Urinary bladder (tissue), 4 donors: ENCODE data around the gene TESK2. TPM values are rescaled to one million over a fixed set of nuclear protein-coding genes. Genes with fewer than 3 reads are reported as not detected.
"Not testable (repeated sequence)": the region's sequence is repeated elsewhere in the genome, so short reads cannot be mapped to it uniquely, and the experiment has no call there.

Source experiments
- DNase-seq: peaks from one replicate; pipeline ENCODE4 v3.0.0-alpha.2; 2015; ENCODE audit errors: extremely low spot score
- H3K27ac ChIP-seq: one replicate; pipeline ENCODE4 v1.5.1; 2013; ENCODE audit warnings: low read depth, mild to moderate bottlenecking, moderate library complexity
- H3K36me3 ChIP-seq: one replicate; pipeline ENCODE4 v1.6.1; 2013; ENCODE audit warnings: mild to moderate bottlenecking, moderate library complexity; ENCODE audit not compliant: insufficient read depth
- H3K4me1 ChIP-seq: one replicate; pipeline ENCODE4 v1.6.1; 2013; ENCODE audit warnings: mild to moderate bottlenecking, moderate library complexity; ENCODE audit not compliant: insufficient read depth
- H3K4me3 ChIP-seq: one replicate; pipeline ENCODE4 v1.5.1; 2013; ENCODE audit warnings: low read depth, low read length
- WGBS: extraction: QIAGEN DNeasy Blood & Tissue Kit; methylation state at CpG from one replicate; pipeline ENCODE4 v1.1.7; 2013; 5-methylcytosine and 5-hydroxymethylcytosine counted together
- polyA plus RNA-seq: library from polyadenylated mRNA; stranded (reverse); fragments of 200-250 nt; gene quantifications from one replicate; pipeline ENCODE4 v1.2.3, GENCODE V29; 2013
- total RNA-seq: library from RNA; depleted of rRNA; stranded (reverse); fragments of >200 nt; gene quantifications from one replicate; pipeline ENCODE4 v1.2.3, GENCODE V29; 2014
- donor health status: healthy with polysubstance abuse.
- donor health status: healthy.

TESK2 gene
- total and polyA plus RNA-seq, 2 donors, result 3.2 to 5.7 TPM

DNA sequence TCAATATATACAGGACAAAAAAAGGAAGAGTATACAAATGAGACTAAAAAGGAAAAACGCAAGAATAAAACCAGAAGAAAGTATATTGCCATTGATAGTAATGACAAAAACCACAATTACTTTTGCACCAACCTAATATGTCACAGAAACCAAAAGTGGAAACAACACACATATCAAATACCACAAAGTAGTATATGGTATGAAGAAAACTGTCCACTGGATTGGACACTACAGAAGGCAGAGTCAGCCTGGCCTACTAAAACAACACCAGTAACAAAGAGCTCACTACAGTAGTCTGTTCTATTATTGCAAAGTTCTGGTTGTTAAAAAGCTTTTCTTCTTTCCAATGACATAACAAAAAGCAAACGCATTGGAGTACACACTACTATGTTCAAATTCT is 17.7 kb downstream of the TESK2 start:
- DNase-seq, result no peak

DNA sequence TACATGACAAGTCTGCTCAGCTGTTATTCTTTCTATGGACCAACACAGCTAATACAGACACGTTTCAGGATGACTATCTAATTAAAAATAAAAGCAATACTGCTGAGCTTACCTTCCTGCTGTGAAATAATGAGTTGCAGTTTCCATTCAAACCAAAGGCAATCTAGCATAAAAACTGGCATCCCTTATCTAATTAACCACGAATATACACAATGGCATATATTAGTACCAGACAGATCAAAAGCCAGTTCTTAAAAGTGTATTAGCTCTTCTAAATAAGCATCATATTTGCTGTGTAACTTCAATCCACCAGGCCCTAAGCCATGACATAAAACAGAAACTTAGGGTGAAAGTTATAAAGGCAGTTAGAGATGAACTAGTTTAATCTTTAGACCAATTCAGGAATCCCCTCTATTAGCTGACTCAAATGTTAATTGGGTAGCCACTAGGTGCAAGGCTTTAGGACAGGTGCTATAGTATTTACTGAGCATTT is 20.6 kb downstream of the TESK2 start:
- no peaks in the 10 kb centered on the region for H3K36me3 ChIP-seq
- H3K27ac ChIP-seq, result no peak overlapping the region
- no peak for DNase-seq
- WGBS, result 62% methylated on average over 2 of the region's 2 CpGs
- no peak overlapping the region for H3K4me3 ChIP-seq
- no peaks in the 10 kb centered on the region for H3K4me1 ChIP-seq

More for the DNA sequence above, 17.7 kb downstream of the TESK2 start:
- Histone ChIP-seq H3K36me3 (no peaks in the 10 kb centered on the region), H3K27ac (no peak overlapping the region), H3K4me1 (no peaks in the 10 kb centered on the region), H3K4me3 (no peak overlapping the region)
- WGBS, result 88% methylated on average over 2 of the region's 2 CpGs

DNA sequence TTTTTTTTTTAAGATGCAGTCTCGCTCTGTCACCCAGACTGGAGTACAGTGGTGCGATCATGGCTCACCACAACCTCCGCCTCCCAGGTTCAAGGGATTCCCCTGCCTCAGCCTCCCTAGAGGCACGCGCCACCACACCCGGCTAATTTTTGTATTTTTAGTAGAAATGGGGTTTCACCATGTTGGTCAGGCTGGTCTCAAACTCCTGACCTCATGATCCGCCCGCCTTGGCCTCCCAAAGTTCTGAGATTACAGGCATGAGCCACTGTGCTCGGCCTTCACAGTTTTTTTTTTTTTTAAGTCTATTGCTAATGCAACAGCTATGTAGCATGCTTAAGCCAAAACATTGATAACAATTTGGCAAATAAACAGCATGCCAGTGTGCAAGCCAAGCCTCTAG is 23.6 kb downstream of the TESK2 start:
- H3K4me1 ChIP-seq, H3K36me3 ChIP-seq, H3K4me3 ChIP-seq, DNase-seq, H3K27ac ChIP-seq: not testable (repeated sequence)
- 92% methylated on average over 9 of the region's 9 CpGs for WGBS

DNA sequence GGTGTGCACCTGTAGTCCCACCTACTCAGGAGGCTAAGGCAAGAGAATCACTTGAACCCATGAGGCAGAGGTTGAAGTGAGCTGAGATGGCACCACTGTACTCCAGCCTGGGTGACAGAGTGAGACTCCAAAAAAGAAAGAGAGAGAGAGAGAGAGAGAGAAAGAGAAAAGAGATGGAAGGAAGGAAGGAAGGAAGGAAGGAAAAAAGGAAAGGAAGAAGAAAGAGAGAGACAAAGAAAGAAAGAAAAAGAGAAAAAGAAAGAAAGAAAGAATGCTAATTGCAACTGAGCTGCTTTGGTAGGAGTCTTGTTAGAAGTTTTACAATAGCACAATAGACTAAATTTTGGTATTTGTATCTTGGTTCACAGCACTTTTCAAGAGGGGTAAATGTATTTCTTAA is 25.7 kb downstream of the TESK2 start:
- H3K4me3 ChIP-seq, result no peak overlapping the region
- H3K4me1 ChIP-seq, result no peaks in the 10 kb centered on the region
- H3K36me3 ChIP-seq, result no peaks in the 10 kb centered on the region
- DNase-seq, result no peak
- H3K27ac ChIP-seq, result no peak overlapping the region

DNA sequence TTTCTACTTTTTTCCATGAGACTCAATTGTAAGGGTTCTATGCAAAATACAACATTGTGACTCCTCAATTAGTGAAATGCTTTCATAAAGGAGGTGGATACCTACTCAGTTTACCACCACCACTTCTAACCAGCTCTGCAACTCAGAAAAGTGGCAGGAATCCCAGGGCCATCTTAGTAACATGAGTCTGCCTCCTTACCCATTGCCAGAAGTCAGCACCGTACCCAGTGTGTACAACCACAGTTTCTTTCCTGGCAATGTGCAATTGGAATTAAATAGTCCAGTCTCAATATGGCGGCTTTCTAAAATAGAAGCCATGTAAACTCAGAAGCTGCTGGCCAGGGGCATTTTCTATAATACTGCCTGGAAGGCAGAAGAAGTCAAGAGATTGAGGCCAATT is 32.1 kb downstream of the TESK2 start:
- H3K4me1 ChIP-seq, result no peaks in the 10 kb centered on the region
- no peak for DNase-seq
- 94% methylated on average over 2 of the region's 2 CpGs for WGBS
- no peak overlapping the region for H3K4me3 ChIP-seq
- H3K27ac ChIP-seq, result no peak overlapping the region
- no peaks in the 10 kb centered on the region for H3K36me3 ChIP-seq

DNA sequence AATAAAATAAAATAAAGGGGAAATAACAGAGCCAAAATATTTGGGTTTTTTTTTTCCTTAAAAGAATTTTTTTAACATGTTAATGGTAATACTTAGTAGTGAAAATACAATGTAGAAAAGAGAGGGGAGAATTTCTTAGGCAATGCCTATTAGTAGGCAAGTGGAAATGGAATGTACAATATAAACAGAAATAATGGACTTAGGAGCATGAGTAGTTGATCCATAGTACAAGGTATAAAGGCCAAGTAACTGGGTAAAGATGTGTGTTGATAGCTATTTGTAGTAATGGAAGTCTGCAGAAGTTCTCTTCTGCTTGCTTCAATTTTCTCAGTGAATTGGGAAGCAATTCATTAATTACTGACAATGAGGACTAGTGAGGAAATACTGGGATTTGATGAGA is 34.4 kb downstream of the TESK2 start:
- Histone ChIP-seq H3K4me1 (no peaks in the 10 kb centered on the region), H3K36me3 (no peaks in the 10 kb centered on the region), H3K27ac (no peak overlapping the region), H3K4me3 (no peak overlapping the region)
- DNase-seq, result no peak

DNA sequence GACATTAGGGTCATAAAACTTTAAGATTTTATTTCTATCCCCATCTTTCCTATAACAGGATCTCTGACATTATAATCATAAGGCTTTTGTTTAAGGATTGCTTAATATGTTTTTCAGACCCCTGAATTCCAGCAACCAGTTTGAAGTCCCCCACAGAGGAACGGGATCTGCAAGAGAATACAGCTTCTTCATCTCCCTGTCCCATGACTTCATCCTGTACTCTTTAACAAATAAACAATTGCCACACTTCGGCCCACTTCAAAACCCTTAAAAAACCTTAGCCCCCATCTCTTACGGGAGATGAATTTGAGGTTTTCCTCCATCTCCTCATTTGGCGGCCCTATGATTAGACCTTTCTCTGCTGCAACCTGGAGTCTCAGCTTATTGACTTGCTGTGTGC is 35.8 kb downstream of the TESK2 start:
- no peak overlapping the region for H3K4me3 ChIP-seq
- no peak for DNase-seq
- H3K36me3 ChIP-seq, result no peaks in the 10 kb centered on the region
- no peaks in the 10 kb centered on the region for H3K4me1 ChIP-seq
- 84% methylated on average over 4 of the region's 4 CpGs for WGBS
- no peak overlapping the region for H3K27ac ChIP-seq

DNA sequence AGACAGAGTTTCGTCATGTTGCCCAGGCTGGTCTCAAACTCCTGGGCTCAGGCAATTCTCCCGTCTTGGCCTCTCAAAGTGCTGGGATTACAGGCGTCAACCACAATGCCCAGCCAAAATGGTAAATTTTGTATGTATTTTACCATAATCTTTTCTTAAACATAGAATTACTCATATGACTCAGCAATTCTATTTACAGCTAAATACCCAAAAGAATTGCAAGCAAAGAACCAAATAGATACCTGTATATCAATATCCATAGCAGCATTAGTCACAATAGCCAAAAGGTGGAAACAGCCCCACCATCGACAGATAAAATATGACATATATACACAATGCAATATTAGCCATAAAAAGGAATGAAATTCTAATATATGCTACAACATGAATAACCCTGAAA is 36.5 kb downstream of the TESK2 start:
- Histone ChIP-seq H3K27ac (no peak overlapping the region), H3K4me3 (no peak overlapping the region), H3K36me3 (no peaks in the 10 kb centered on the region), H3K4me1 (no peaks in the 10 kb centered on the region)
- 96% methylated on average over 4 of the region's 4 CpGs for WGBS
- no peak for DNase-seq

DNA sequence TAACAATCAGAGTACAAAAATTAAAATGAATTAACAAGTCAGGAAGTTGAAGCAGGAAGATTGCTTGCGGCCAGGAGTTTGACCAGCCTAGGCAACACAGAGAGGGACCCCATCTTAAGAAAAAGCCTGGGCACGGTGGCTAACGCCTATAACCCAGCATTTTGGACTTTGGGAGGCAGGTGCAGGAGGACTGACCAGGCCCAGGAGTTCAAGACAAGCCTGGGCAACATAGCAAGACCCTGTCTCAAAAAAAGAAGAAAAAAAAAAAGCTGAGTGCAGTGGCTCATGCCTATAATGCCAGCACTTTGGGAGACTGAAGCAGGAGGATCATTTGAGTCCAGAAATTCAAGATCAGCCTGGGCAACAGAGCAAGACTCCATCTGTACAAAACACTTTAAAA is 38.5 kb downstream of the TESK2 start:
- H3K27ac ChIP-seq, result no peak overlapping the region
- WGBS, result 88% methylated on average over 3 of the region's 3 CpGs
- H3K4me3 ChIP-seq, result no peak overlapping the region
- no peaks in the 10 kb centered on the region for H3K4me1 ChIP-seq
- H3K36me3 ChIP-seq, result no peaks in the 10 kb centered on the region
- no peak for DNase-seq

DNA sequence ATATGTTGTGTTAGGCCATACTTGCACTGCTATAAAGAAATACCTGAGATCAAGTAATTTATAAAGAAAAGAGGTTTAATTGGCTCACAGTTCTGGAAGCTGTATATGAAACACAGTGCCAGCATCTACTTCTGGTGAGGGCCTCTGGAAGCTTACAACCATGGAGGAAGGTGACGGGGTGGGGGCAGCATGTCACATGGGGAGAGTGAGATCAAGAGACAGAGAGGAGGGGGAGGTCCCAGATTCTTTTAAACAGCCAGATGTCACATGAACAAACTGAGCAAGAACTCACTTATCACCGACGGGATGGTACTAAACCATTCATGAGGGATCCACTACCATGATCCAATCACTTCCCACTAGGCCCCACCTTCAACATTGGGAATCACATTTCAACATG is 42.6 kb downstream of the TESK2 start:
- no peak overlapping the region for H3K27ac ChIP-seq
- DNase-seq, result no peak
- no peak overlapping the region for H3K4me3 ChIP-seq
- 95% methylated on average over 3 of the region's 3 CpGs for WGBS
- peaks cover 1% of the 10 kb centered on the region for H3K4me1 ChIP-seq
- H3K36me3 ChIP-seq, result no peaks in the 10 kb centered on the region

DNA sequence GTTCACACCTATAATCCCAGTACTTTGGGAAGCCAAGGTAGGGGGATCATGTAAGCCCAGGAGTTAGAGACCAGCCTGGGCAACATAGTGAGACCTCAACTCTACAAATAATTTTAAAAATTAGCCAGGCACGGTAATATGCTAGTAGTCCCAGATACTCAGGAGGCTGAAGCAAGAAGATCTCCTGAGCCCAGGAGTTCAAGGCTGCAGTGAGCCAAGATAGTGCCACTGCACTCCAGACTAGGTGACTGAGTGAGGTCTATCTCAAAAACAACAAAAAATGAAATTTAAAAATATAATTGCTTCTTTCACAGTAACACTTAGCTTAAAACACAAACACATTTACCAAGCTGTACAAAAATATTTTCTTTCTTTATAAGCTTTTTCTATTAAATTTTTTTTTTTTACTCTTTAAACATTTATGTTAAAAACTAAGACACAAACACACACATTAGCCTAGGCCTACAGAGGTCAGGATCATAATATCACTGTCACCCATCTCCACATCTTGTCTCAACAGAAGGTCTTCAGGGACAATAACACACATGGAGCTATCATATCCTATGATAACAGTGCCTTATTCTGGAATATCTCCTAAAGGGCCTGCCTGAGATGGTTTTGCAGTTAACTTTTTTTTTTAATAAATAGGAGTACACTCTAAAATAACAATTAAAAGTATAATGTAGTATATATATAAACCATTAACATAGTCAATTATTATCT is 43.9 kb downstream of the TESK2 start:
- Histone ChIP-seq H3K27ac (no peak overlapping the region), H3K36me3 (no peaks in the 10 kb centered on the region), H3K4me3 (no peak overlapping the region), H3K4me1 (peaks cover 1% of the 10 kb centered on the region)
- no peak for DNase-seq
- 85% methylated on average over 1 of the region's 1 CpG for WGBS

DNA sequence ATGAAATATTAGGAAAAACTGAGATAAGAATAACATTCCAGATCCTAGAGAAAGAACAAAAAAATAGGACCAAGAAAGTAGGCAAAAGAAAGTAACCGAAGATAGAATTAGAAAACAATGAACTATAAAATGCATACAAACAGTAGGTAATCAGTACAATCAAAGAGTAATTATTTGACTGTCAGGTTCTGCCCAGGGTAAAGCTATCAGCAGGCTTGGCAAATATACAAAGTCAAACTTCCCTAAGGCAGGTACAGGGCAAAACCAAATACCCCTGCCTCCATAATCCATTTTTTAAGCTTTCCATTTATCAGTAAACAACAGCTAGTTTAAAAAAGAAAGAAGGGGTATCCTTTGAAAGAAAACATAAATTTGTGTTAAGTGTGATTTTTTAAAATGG is 44.4 kb downstream of the TESK2 start:
- DNase-seq, result no peak
- 90% methylated on average over 1 of the region's 1 CpG for WGBS
- H3K4me1 ChIP-seq, result peaks cover 1% of the 10 kb centered on the region
- H3K36me3 ChIP-seq, result no peaks in the 10 kb centered on the region
- H3K4me3 ChIP-seq, result no peak overlapping the region
- H3K27ac ChIP-seq, result no peak overlapping the region

DNA sequence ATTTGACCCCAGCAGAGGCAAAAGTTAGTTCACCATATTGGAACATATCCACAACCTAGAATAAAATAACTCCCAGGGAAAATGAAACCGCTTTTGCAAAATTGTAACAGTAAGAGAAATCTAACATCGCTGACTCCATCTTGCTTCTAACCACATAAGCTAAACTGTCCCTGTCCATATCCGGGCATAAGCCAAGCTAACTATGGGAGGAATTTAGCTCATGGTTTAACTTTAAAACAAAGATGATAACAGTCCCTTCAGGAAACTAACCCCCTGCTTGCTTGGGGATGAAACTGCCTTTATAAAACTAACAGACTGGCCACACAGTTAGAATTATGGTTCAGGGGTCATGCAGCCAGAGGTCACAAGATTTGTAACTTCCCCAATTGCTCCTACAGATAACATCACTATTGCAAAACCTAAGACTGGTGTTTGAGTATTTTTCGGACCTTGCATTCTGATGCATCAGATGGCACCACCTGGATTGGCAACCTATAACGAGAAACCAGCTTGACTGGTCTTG is 46.3 kb downstream of the TESK2 start:
- no peaks in the 10 kb centered on the region for H3K36me3 ChIP-seq
- no peak overlapping the region for H3K27ac ChIP-seq
- H3K4me3 ChIP-seq, result no peak overlapping the region
- 83% methylated on average over 5 of the region's 5 CpGs for WGBS
- H3K4me1 ChIP-seq, result peaks cover 1% of the 10 kb centered on the region
- no peak for DNase-seq

DNA sequence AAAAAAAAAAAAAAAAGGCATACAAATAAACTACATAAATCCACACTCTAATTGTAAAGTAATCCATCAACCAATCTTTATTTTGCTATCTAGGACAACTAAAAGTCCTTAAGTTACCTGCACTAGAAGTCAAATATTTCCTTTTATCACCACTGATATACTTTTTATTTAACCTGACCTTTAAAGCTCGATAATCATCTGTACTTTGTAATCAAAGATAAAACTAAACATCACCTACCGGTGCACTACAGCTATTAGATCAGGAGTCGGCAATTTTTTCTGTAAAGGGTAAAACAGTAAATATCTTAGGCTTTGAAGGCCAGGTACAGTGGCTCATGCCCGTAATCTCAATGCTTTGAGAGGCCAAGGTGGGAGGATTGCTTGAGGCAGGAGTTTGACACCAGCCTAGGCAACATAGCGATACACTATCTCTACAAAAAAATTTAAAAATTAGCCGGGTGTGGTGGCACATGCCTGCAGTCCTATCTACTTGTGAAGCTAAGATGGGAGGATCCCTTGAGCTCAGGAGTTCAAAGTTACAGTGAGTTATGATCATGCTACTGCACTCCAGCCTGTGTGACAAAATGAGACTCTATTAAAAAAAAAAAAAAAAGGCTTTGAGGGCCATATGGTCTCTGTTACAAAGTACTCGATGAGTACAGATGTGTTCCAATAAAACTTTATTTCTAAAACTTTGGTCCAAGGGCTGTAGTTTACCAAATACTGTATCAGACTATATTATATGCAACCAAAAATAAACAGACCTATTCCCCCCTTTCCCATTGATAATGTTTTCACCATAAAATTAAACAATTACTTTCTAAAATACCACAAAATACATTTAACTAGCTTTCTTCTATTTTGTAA is 47.1 kb downstream of the TESK2 start:
- Histone ChIP-seq H3K4me1 (peaks cover 1% of the 10 kb centered on the region), H3K4me3 (no peak overlapping the region), H3K27ac (no peak overlapping the region), H3K36me3 (no peaks in the 10 kb centered on the region)
- DNase-seq, result no peak
- 90% methylated on average over 7 of the region's 7 CpGs for WGBS
